CD4-positive, alpha-beta T cell (primary cell): ENCODE results near the gene RNU4-1. TPM values are rescaled to one million over a fixed set of nuclear protein-coding genes. Genes with fewer than 3 reads are reported as not detected.

ENCODE experiments used
- ATAC-seq: fragments of 200-7000 bp; cut with Tn5 transposase; one replicate; pipeline ENCODE4 v1.10.0; 2022; ENCODE audit warnings: mild to moderate bottlenecking; ENCODE audit not compliant: poor library complexity
- CTCF ChIA-PET: fragments of 350-600 bp; sonication (Branson Sonifier 250); formaldehyde crosslinking; loops from one replicate; lab custom pipeline; 2021; ENCODE audit warnings: antibody characterized with exemption, inconsistent platforms; lab: Charles Lee
- POLR2A ChIA-PET: fragments of 350-600 bp; sonication (Branson Sonifier 250); formaldehyde crosslinking; loops from one replicate; lab custom pipeline; 2021; ENCODE audit warnings: antibody characterized with exemption, inconsistent platforms; lab: Charles Lee
- DNase-seq, 14 experiments: peaks; one replicate each; pipeline ENCODE4 v3.0.0-alpha.2; 2013 to 2020; ENCODE audit warnings: mixed read lengths in 2 of 14
- H3K27ac ChIP-seq, 2 donors: one replicate each; pipeline versions ENCODE4 v1.5.1 to v1.7.0; 2013; ENCODE audit warnings: low read length in 2 of 2, low read depth in 1 of 2, mild to moderate bottlenecking in 1 of 2
- H3K27me3 ChIP-seq, 2 experiments: 1 replicate in 1 of 2; 2 replicates in 1 of 2; pipeline versions ENCODE4 v1.6.1 to v1.7.0; 2013; ENCODE audit warnings: low read length in 2 of 2, control low read depth in 1 of 2, mild to moderate bottlenecking in 1 of 2, moderate library complexity in 1 of 2; ENCODE audit not compliant: insufficient read depth in 2 of 2, control insufficient read depth in 1 of 2
- H3K36me3 ChIP-seq: one replicate; pipeline ENCODE4 v1.6.1; 2013; ENCODE audit warnings: low read length, control low read depth; ENCODE audit not compliant: insufficient read depth
- H3K4me1 ChIP-seq: one replicate; pipeline ENCODE4 v1.6.1; 2013; ENCODE audit warnings: low read length, control low read depth; ENCODE audit not compliant: insufficient read depth
- H3K4me3 ChIP-seq: one replicate; pipeline ENCODE4 v1.5.1; 2013; ENCODE audit warnings: mild to moderate bottlenecking, low read length, moderate library complexity
- H3K9me3 ChIP-seq, 2 experiments: 1 replicate in 1 of 2; 2 replicates in 1 of 2; pipeline versions ENCODE4 v1.6.1 to v1.7.0; 2013; ENCODE audit warnings: low read length in 2 of 2, mild to moderate bottlenecking in 2 of 2, control low read depth in 1 of 2, moderate library complexity in 1 of 2; ENCODE audit not compliant: control insufficient read depth in 1 of 2, insufficient read depth in 1 of 2
- H3K27ac Mint-ChIP-seq: one replicate; pipeline ENCODE4 v1.8.0; 2020; ENCODE audit warnings: mixed read lengths
- H3K27me3 Mint-ChIP-seq: one replicate; pipeline ENCODE4 v1.8.0; 2021; ENCODE audit warnings: mixed read lengths
- H3K36me3 Mint-ChIP-seq: one replicate; pipeline ENCODE4 v1.8.0; 2021; ENCODE audit warnings: low read depth, mixed read lengths
- H3K4me1 Mint-ChIP-seq: one replicate; pipeline ENCODE4 v1.8.0; 2021; ENCODE audit warnings: low read depth, mixed read lengths
- H3K4me3 Mint-ChIP-seq: one replicate; pipeline ENCODE4 v1.8.0; 2020; ENCODE audit warnings: mild to moderate bottlenecking, mixed read lengths
- H3K9me3 Mint-ChIP-seq: one replicate; pipeline ENCODE4 v1.8.0; 2020; ENCODE audit warnings: mixed read lengths
- intact Hi-C, 2 experiments: fragments of 100-400 bp; cut with DNase I in 1 of 2; cut with micrococcal nuclease in 1 of 2; formaldehyde crosslinking; loops; one replicate each; pipeline versions ENCODE4 v1.15.1 to v1.9.0; 2023 to 2025; cut with DNase I, micrococcal nuclease
- total RNA-seq, 174 experiments: library from RNA in 2 of 174; stranded (reverse) in 2 of 174; gene quantifications; one replicate each; pipeline ENCODE4 v1.2.3 and lab custom pipeline; 2021 to 2026
- TF ChIP-seq, protein P1 (sequence below): fragments of 200-600 bp; IDR thresholded peaks from one replicate; pipeline ENCODE4 v1.8.0; 2022; ENCODE audit warnings: antibody characterized with exemption, mild to moderate bottlenecking

Gene RNU4-1
- total RNA-seq, 2 experiments from 2014 or later = 913 to 1,035 TPM

DNA sequence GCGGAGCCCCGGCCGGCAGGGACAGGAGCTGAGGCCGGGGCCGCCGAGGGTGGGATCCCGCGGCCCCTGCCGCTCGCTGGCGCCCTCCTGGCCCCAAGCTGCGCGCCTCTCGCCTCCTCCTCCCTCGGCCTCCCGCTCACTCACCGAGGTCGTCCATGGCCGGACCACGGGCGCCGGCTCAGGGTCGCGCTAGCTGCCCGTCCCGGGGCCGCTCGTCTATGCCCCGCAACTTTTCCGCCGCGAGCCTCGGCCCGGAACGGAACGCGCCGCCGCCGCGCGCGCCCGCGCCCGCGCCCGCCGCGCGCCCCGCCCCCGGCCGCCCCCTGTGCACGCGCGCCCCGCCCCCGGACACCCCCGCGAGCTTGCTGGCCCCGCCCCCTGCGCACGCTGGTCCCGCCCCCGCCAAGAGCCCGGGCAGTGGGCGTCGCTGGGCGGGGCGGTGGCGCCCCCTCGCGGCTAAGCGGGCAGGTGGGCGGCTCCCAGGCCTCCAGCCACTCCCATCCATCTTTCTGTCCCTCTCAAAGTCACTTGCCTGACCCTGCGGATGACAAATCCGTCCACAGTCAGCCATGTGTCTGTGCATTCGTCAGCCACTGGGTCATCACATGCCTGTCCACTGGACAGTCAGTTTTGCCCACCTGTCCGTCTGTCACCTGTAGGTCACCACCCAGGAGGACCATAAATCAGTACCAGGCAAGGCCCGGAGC is 27.4 kb downstream of the RNU4-1 start, which contains the start of gene PXN:
TSS of gene PXN (minus strand) at position 258 of the 707 bp plus-strand sequence. CDS start at position 157, 101 bp downstream.
- ATAC-seq (peak; percentile 83), DNase-seq (peak; percentile 82 to 96 (median 91))
- TF ChIP-seq, protein P1, sequence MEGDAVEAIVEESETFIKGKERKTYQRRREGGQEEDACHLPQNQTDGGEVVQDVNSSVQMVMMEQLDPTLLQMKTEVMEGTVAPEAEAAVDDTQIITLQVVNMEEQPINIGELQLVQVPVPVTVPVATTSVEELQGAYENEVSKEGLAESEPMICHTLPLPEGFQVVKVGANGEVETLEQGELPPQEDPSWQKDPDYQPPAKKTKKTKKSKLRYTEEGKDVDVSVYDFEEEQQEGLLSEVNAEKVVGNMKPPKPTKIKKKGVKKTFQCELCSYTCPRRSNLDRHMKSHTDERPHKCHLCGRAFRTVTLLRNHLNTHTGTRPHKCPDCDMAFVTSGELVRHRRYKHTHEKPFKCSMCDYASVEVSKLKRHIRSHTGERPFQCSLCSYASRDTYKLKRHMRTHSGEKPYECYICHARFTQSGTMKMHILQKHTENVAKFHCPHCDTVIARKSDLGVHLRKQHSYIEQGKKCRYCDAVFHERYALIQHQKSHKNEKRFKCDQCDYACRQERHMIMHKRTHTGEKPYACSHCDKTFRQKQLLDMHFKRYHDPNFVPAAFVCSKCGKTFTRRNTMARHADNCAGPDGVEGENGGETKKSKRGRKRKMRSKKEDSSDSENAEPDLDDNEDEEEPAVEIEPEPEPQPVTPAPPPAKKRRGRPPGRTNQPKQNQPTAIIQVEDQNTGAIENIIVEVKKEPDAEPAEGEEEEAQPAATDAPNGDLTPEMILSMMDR = peak; percentile 72
- Histone ChIP-seq H3K4me1 (peaks cover 46% of the 10 kb centered on the region), H3K36me3 (peaks cover 10% of the 10 kb centered on the region), H3K9me3 (no peaks in the 10 kb centered on the region), H3K27ac (peak within 1 kb of the TSS; percentile 60 to 83), H3K27me3 (no peaks in the 10 kb centered on the region), H3K4me3 (peak within 1 kb of the TSS; percentile 95)
- Mint-ChIP-seq H3K9me3 (no peaks in the 10 kb centered on the region), H3K27me3 (no peaks in the 10 kb centered on the region), H3K27ac (peak within 1 kb of the TSS; percentile 95), H3K4me3 (peak within 1 kb of the TSS; percentile 96), H3K4me1 (peaks cover 49% of the 10 kb centered on the region), H3K36me3 (peaks cover 32% of the 10 kb centered on the region)
- intact Hi-C loops = loop anchor here (1.0 to 10.0 kb wide), 4 partner anchors 17 to 151 kb away; partner anchors contain the start of gene RAB35 (in 1 of the 2)
- POLR2A ChIA-PET = interaction anchor here (1.3 to 14.3 kb wide), 11 partner anchors 9 to 277 kb away, joined by 4 to 220 read pairs (median 12); partner anchors contain the start of genes BICDL1, RNU4-1, RNU4-2 and RPLP0
- CTCF ChIA-PET = interaction anchor here (0.7 to 10.6 kb wide), 22 partner anchors 9 to 277 kb away, joined by 3 to 234 read pairs (median 5); partner anchors contain the start of genes BICDL1, RNU4-1, RNU4-2 and RPLP0

DNA sequence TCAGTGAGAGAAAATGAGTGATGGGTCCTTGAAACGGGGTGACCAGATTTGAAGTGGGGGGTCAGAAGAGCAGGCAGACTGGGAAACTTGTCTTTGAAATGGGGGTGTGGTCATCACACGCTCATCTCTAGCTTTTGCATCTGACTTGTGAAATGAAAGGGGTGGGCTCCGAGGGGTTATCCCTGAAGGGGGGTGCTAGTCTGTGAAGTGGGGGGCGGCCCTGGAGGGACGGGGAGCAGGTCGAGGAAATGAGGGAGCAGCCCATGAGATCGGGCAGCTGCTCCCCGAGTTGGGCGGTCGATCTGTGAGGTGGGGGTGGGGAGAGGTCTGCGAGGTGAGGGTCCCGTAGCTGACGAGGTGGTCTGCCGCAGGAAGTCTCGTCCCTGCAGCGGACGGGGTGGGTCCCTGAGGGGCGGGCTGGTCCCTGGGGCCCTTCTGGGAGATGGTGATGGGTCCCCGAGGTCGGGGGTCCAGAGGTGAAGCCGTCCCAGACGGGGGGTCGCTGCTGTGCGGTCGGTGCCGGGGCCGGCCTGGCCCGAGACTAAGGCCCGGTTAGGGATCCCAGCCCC is 28.0 kb downstream of the RNU4-1 start:
- H3K36me3 ChIP-seq = peaks cover 11% of the 10 kb centered on the region
- H3K4me3 Mint-ChIP-seq = peak overlapping the region; percentile 93
- H3K9me3 Mint-ChIP-seq = no peaks in the 10 kb centered on the region
- H3K4me1 ChIP-seq = peaks cover 52% of the 10 kb centered on the region
- no peaks in the 10 kb centered on the region for H3K9me3 ChIP-seq
- H3K4me3 ChIP-seq = peak overlapping the region; percentile 95
- peak in 1 of 14 experiments; percentile 27 for DNase-seq
- peak overlapping the region; percentile 95 for H3K27ac Mint-ChIP-seq
- intact Hi-C loops = loop anchor here (1.0 to 10.0 kb wide), 4 partner anchors 13 to 150 kb away; partner anchors contain the start of gene RAB35 (in 1 of the 2)
- ATAC-seq = no peak
- TF ChIP-seq, protein P1 = no peak
- H3K4me1 Mint-ChIP-seq = peaks cover 56% of the 10 kb centered on the region
- H3K27me3 Mint-ChIP-seq = no peaks in the 10 kb centered on the region
- ChIA-PET CTCF (interaction anchor here (0.7 to 10.6 kb wide), 22 partner anchors 8 to 276 kb away, joined by 3 to 234 read pairs (median 5); partner anchors contain the start of genes BICDL1, RNU4-1, RNU4-2 and RPLP0), POLR2A (interaction anchor here (1.3 to 14.3 kb wide), 11 partner anchors 8 to 276 kb away, joined by 4 to 220 read pairs (median 12); partner anchors contain the start of genes BICDL1, RNU4-1, RNU4-2 and RPLP0)
- peak overlapping the region; percentile 60 to 83 for H3K27ac ChIP-seq
- H3K27me3 ChIP-seq = no peaks in the 10 kb centered on the region
- H3K36me3 Mint-ChIP-seq = peaks cover 39% of the 10 kb centered on the region
